Heart left ventricle (tissue), 13 donors: Measurements from ENCODE around the gene RIPPLY2.

Experiments
- POLR2A ChIP-seq, 2 donors: fragments of 450-650 bp; IDR thresholded peaks; one replicate each; pipeline ENCODE4 v1.6.1; 2017; ENCODE audit warnings: antibody characterized with exemption in 2 of 2, mild to moderate bottlenecking in 2 of 2, moderate library complexity in 2 of 2
- TF ChIP-seq, protein P1 (sequence below), 12 donors: fragments of 200-600 bp; sonication (generic) in 4 of 12; IDR thresholded peaks; one replicate each; pipeline versions ENCODE4 v1.5.0 to v1.8.0; 2018 to 2022; ENCODE audit warnings: antibody characterized with exemption in 12 of 12, mild to moderate bottlenecking in 5 of 12
- donor health status: ischemic (EF 13 %, LVEDD 7.1; RV severe dilation, severe dysfunction).
- donor health status: DM: no; HTN: yes; CAD: no.
- donor health status: DM: no; HTN: no; CAD: no.
- donor health status: ischemic (EF 25% LVEDD 6.9; RV normal size, moderate dysfunction).
- donor health status: ischemic (EF 25% LVEDD 5.7; RV mildly dilated, moderate dysfunction).
- donor health status: ischemic (EF 35%, LVEDD 5.7; RV mildly dilated, moderate dysfunction).
- donor health status: nonischemic (EF 11% LVEDD 7.7; RV severe dilation, severe dysfunction).
- donor health status: DM: yes; HTN: yes; CAD: no.
- donor health status: PGD.
- donor health status: ischemic (EF 29% LVEDD 5.4; RV normal size, mild dysfunction).
- donor health status: nonischemic (EF 23%, LVEDD 6.1; RV moderate dilation, normal function).

DNA sequence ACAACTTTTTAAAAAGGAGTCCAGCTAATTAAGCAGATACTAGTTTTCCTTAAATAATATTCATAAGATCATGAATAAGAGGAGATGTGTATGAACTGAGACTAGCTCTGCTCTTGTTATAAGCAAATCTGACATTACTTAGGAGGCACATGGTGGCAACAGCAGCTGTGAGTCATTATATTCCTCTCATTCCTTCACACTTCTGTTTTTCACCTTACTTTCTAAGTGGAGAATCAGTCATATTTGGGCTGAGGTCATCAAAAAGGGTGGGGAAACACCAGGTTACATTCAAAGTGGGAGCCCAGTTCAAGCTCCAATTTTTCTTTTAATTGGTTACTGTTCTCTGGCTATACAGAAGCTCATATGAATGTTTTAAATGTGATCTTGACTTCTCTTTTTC, 6.0 kb upstream of the RIPPLY2 start:
- TF ChIP-seq, protein P1, sequence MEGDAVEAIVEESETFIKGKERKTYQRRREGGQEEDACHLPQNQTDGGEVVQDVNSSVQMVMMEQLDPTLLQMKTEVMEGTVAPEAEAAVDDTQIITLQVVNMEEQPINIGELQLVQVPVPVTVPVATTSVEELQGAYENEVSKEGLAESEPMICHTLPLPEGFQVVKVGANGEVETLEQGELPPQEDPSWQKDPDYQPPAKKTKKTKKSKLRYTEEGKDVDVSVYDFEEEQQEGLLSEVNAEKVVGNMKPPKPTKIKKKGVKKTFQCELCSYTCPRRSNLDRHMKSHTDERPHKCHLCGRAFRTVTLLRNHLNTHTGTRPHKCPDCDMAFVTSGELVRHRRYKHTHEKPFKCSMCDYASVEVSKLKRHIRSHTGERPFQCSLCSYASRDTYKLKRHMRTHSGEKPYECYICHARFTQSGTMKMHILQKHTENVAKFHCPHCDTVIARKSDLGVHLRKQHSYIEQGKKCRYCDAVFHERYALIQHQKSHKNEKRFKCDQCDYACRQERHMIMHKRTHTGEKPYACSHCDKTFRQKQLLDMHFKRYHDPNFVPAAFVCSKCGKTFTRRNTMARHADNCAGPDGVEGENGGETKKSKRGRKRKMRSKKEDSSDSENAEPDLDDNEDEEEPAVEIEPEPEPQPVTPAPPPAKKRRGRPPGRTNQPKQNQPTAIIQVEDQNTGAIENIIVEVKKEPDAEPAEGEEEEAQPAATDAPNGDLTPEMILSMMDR (IDR thresholded peaks at IDR 0.05): no peak
- no peak for TF ChIP-seq POLR2A (IDR thresholded peaks at IDR 0.05)
